H9 (cell line): ENCODE measurements around the gene SLTM. TPM values are rescaled to one million over a fixed set of nuclear protein-coding genes. Genes with fewer than 3 reads are reported as not detected.
"Not testable (repeated sequence)": the region's sequence is repeated elsewhere in the genome, so short reads cannot be mapped to it uniquely, and the experiment has no call there.

Experiments used
- DNase-seq: peaks from one replicate; pipeline ENCODE4 v3.0.0-alpha.2; 2017
- H2AFZ ChIP-seq: one replicate; pipeline ENCODE4 v1.6.1; 2013; ENCODE audit warnings: mild to moderate bottlenecking, low read length, control low read depth, moderate library complexity
- H2AK5ac ChIP-seq: 2 replicates; pipeline ENCODE4 v1.6.1; 2013; ENCODE audit warnings: low read length, control low read depth, mixed read lengths; ENCODE audit not compliant: insufficient read length
- H2BK120ac ChIP-seq: one replicate; pipeline ENCODE4 v1.6.1; 2013; ENCODE audit warnings: low read depth, mild to moderate bottlenecking, low read length, control low read depth, inconsistent platforms; ENCODE audit not compliant: poor library complexity, severe bottlenecking
- H2BK12ac ChIP-seq: 2 replicates; pipeline ENCODE4 v1.6.1; 2013; ENCODE audit warnings: low read length, control low read depth, mixed read lengths, low read depth; ENCODE audit not compliant: insufficient read length
- H2BK15ac ChIP-seq: 2 replicates; pipeline ENCODE4 v1.6.1; 2013; ENCODE audit warnings: low read depth, low read length, control low read depth
- H2BK20ac ChIP-seq: one replicate; pipeline ENCODE4 v1.6.1; 2013; ENCODE audit warnings: low read depth, mild to moderate bottlenecking, low read length, control low read depth, inconsistent platforms; ENCODE audit not compliant: poor library complexity, severe bottlenecking
- H2BK5ac ChIP-seq: 2 replicates; pipeline ENCODE4 v1.6.1; 2013; ENCODE audit warnings: low read length, control low read depth, mixed read lengths; ENCODE audit not compliant: insufficient read length
- H3K14ac ChIP-seq: 2 replicates; pipeline ENCODE4 v1.6.1; 2013; ENCODE audit warnings: low read length, control low read depth; ENCODE audit not compliant: insufficient read depth
- H3K18ac ChIP-seq: 2 replicates; pipeline ENCODE4 v1.6.1; 2013; ENCODE audit warnings: low read depth, mild to moderate bottlenecking, mixed read lengths, low read length, control low read depth; ENCODE audit not compliant: insufficient read length
- H3K23ac ChIP-seq: 2 replicates; pipeline ENCODE4 v1.6.1; 2013; ENCODE audit warnings: low read length, control low read depth, mixed read lengths, low read depth; ENCODE audit not compliant: insufficient read length
- H3K23me2 ChIP-seq: 2 replicates; pipeline ENCODE4 v1.6.1; 2013; ENCODE audit warnings: low read depth, mild to moderate bottlenecking, mixed read lengths, low read length, control low read depth; ENCODE audit not compliant: insufficient read length, poor library complexity, severe bottlenecking
- H3K27ac ChIP-seq: 2 replicates; pipeline ENCODE4 v1.5.1; 2013; ENCODE audit warnings: low read length, control low read depth, mixed read lengths, low read depth; ENCODE audit not compliant: insufficient read length
- H3K27me3 ChIP-seq: 2 replicates; pipeline ENCODE4 v1.6.1; 2013; ENCODE audit warnings: low read length, control low read depth, inconsistent platforms; ENCODE audit not compliant: insufficient read depth
- H3K4ac ChIP-seq: 2 replicates; pipeline ENCODE4 v1.6.1; 2013; ENCODE audit warnings: low read depth, mild to moderate bottlenecking, control low read depth, inconsistent platforms, low read length, moderate library complexity
- H3K4me1 ChIP-seq: 2 replicates; pipeline ENCODE4 v1.6.1; 2013; ENCODE audit warnings: low read length, control low read depth, inconsistent platforms; ENCODE audit not compliant: insufficient read depth
- H3K4me2 ChIP-seq: 2 replicates; pipeline ENCODE4 v1.6.1; 2013; ENCODE audit warnings: low read length, control low read depth, mixed read lengths; ENCODE audit not compliant: insufficient read length, insufficient read depth
- H3K56ac ChIP-seq: 2 replicates; pipeline ENCODE4 v1.6.1; 2013; ENCODE audit warnings: low read depth, mild to moderate bottlenecking, mixed read lengths, low read length, control low read depth; ENCODE audit not compliant: insufficient read length
- H3K79me1 ChIP-seq: 2 replicates; pipeline ENCODE4 v1.6.1; 2013; ENCODE audit warnings: low read depth, mild to moderate bottlenecking, moderate library complexity, low read length, control low read depth, inconsistent platforms; ENCODE audit not compliant: insufficient read depth, poor library complexity, severe bottlenecking
- H3K79me2 ChIP-seq: 2 replicates; pipeline ENCODE4 v1.6.1; 2013; ENCODE audit warnings: low read length, control low read depth, inconsistent platforms; ENCODE audit not compliant: insufficient read depth
- H3K9ac ChIP-seq: 2 replicates; pipeline ENCODE4 v1.6.1; 2013; ENCODE audit warnings: low read length, control low read depth, mixed read lengths; ENCODE audit not compliant: insufficient read length; ENCODE audit errors: extremely low read depth
- H3K9me3 ChIP-seq: one replicate; pipeline ENCODE4 v1.6.1; 2013; ENCODE audit warnings: low read depth, low read length, inconsistent platforms; ENCODE audit not compliant: control insufficient read depth
- H3T11ph ChIP-seq: one replicate; pipeline ENCODE4 v1.6.1; 2013; ENCODE audit warnings: mild to moderate bottlenecking, low read length, control low read depth, inconsistent platforms
- H4K20me1 ChIP-seq: one replicate; pipeline ENCODE4 v1.6.1; 2013; ENCODE audit not compliant: control insufficient read depth, insufficient read length, insufficient read depth
- H4K5ac ChIP-seq: 2 replicates; pipeline ENCODE4 v1.6.1; 2013; ENCODE audit warnings: low read depth, mild to moderate bottlenecking, mixed read lengths, low read length, control low read depth; ENCODE audit not compliant: insufficient read length
- H4K8ac ChIP-seq: replicated peaks from 2 replicates; pipeline ENCODE4 v1.6.1; 2013; ENCODE audit warnings: low read length, control low read depth, mixed read lengths, low read depth; ENCODE audit not compliant: insufficient read length
- H4K91ac ChIP-seq: 2 replicates; pipeline ENCODE4 v1.6.1; 2013; ENCODE audit warnings: low read depth, mild to moderate bottlenecking, moderate library complexity, mixed read lengths, low read length, control low read depth; ENCODE audit not compliant: insufficient read length
- H3K27ac Mint-ChIP-seq, 3 experiments: 2 replicates in 2 of 3; 3 replicates in 1 of 3; pipeline ENCODE4 v1.8.0; 2020 to 2021; ENCODE audit warnings: mixed read lengths in 3 of 3, mild to moderate bottlenecking in 1 of 3, moderate library complexity in 1 of 3
- H3K27me3 Mint-ChIP-seq: 2 replicates; pipeline ENCODE4 v1.8.0; 2021; ENCODE audit warnings: low read depth, mild to moderate bottlenecking, moderate library complexity, mixed read lengths
- H3K36me3 Mint-ChIP-seq, 3 experiments: 2 replicates in 2 of 3; 3 replicates in 1 of 3; pipeline ENCODE4 v1.8.0; 2020 to 2021; ENCODE audit warnings: low read depth in 3 of 3, mixed read lengths in 3 of 3; ENCODE audit not compliant: insufficient read depth in 1 of 3
- H3K4me1 Mint-ChIP-seq, 2 experiments: 2 replicates each; pipeline ENCODE4 v1.8.0; 2020; ENCODE audit warnings: mixed read lengths in 2 of 2
- H3K4me3 Mint-ChIP-seq, 2 experiments: 2 replicates in 1 of 2; 3 replicates in 1 of 2; pipeline ENCODE4 v1.8.0; 2020 to 2021; ENCODE audit warnings: mild to moderate bottlenecking in 2 of 2, mixed read lengths in 2 of 2, moderate library complexity in 1 of 2
- H3K9me3 Mint-ChIP-seq, 2 experiments: 2 replicates in 1 of 2; 3 replicates in 1 of 2; pipeline ENCODE4 v1.8.0; 2020; ENCODE audit warnings: mild to moderate bottlenecking in 2 of 2, mixed read lengths in 2 of 2, moderate library complexity in 1 of 2
- WGBS: extraction: QIAGEN DNeasy Blood & Tissue Kit; methylation state at CpG from one replicate; pipeline ENCODE4 v1.1.7; 2013; ENCODE audit warnings: missing lambda C conversion rate, low lambda C conversion rate, mixed read lengths; ENCODE audit not compliant: insufficient read length; ENCODE audit errors: extremely low coverage; 5-methylcytosine and 5-hydroxymethylcytosine counted together
- total RNA-seq: library from RNA; stranded (reverse); gene quantifications from 2 replicates; pipeline ENCODE4 v1.2.1, GENCODE V29; 2021
- TF ChIP-seq, protein P1 (sequence below): fragments of 200-600 bp; sonication (generic); conservative IDR thresholded peaks from 3 replicates; pipeline ENCODE4 v1.8.0; 2021; ENCODE audit warnings: antibody characterized with exemption, mild to moderate bottlenecking

The SLTM gene
- total RNA-seq, 1 experiment from 2014 or later: 132 TPM

- Histone ChIP-seq H3K9ac (no peak overlapping the region), H2BK20ac (no peak overlapping the region), H2AK5ac (no peak overlapping the region), H3K79me2 (no peaks in the 10 kb centered on the region), H4K5ac (no peak overlapping the region), H2BK5ac (no peak overlapping the region), H3K4me2 (no peak overlapping the region), H4K20me1 (no peaks in the 10 kb centered on the region), H3K4me1 (no peaks in the 10 kb centered on the region), H3K79me1 (no peaks in the 10 kb centered on the region), H3K23me2 (no peaks in the 10 kb centered on the region), H3K14ac (no peak overlapping the region), H2BK15ac (no peak overlapping the region), H2BK120ac (no peak overlapping the region), H3K23ac (no peak overlapping the region), H2BK12ac (no peak overlapping the region), H3K18ac (no peak overlapping the region), H4K91ac (no peak overlapping the region), H3K4ac (no peak overlapping the region), H3K9me3 (no peaks in the 10 kb centered on the region), H3K27ac (no peak overlapping the region), H4K8ac (no peak overlapping the region), H3K27me3 (no peaks in the 10 kb centered on the region), H3K56ac (no peak overlapping the region), H2AFZ (no peak overlapping the region), H3T11ph (no peak overlapping the region)
- TF ChIP-seq, protein P1, sequence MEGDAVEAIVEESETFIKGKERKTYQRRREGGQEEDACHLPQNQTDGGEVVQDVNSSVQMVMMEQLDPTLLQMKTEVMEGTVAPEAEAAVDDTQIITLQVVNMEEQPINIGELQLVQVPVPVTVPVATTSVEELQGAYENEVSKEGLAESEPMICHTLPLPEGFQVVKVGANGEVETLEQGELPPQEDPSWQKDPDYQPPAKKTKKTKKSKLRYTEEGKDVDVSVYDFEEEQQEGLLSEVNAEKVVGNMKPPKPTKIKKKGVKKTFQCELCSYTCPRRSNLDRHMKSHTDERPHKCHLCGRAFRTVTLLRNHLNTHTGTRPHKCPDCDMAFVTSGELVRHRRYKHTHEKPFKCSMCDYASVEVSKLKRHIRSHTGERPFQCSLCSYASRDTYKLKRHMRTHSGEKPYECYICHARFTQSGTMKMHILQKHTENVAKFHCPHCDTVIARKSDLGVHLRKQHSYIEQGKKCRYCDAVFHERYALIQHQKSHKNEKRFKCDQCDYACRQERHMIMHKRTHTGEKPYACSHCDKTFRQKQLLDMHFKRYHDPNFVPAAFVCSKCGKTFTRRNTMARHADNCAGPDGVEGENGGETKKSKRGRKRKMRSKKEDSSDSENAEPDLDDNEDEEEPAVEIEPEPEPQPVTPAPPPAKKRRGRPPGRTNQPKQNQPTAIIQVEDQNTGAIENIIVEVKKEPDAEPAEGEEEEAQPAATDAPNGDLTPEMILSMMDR: no peak
- peaks cover 2 to 6% (median 3%) of the 10 kb centered on the region in 3 experiments; a peak in 6 of 7 replicates for H3K36me3 Mint-ChIP-seq
- H3K4me3 Mint-ChIP-seq: no peak overlapping the region
- DNase-seq: no peak
- no peaks in the 10 kb centered on the region for H3K27me3 Mint-ChIP-seq
- H3K27ac Mint-ChIP-seq: peak overlapping the region in 1 of 3 experiments; percentile 68; a peak in 1 of 7 replicates
- H3K9me3 Mint-ChIP-seq: peaks cover 0 to 2% of the 10 kb centered on the region in 2 experiments; a peak in 1 of 5 replicates
- no CpG with 5 or more reads among the region's 2 CpGs for WGBS
- peaks cover 6 to 10% of the 10 kb centered on the region in 2 experiments for H3K4me1 Mint-ChIP-seq
These were observed 71.2 kb downstream of the SLTM start for GRCh38 chr15:58862326-58862725.

GRCh38 chr15:58856621-58857020, 76.9 kb downstream of the SLTM start:
- H2AFZ ChIP-seq, H3K27ac Mint-ChIP-seq, H4K91ac ChIP-seq, H3K27me3 ChIP-seq, H3K27me3 Mint-ChIP-seq, H3K4me2 ChIP-seq, H4K20me1 ChIP-seq, H3K79me2 ChIP-seq, H3K9me3 Mint-ChIP-seq, H2BK5ac ChIP-seq, H4K5ac ChIP-seq, H3K79me1 ChIP-seq, H3K23me2 ChIP-seq, H3K23ac ChIP-seq, H3T11ph ChIP-seq, H2BK120ac ChIP-seq, DNase-seq, H3K27ac ChIP-seq, H2BK20ac ChIP-seq, H3K4me1 Mint-ChIP-seq, H3K4me3 Mint-ChIP-seq, H3K4ac ChIP-seq, H3K9ac ChIP-seq, H3K56ac ChIP-seq, H3K4me1 ChIP-seq, H3K9me3 ChIP-seq, H3K18ac ChIP-seq, H2AK5ac ChIP-seq, H2BK12ac ChIP-seq, H3K14ac ChIP-seq, H2BK15ac ChIP-seq, H4K8ac ChIP-seq: not testable (repeated sequence)
- no CpG with 5 or more reads among the region's 1 CpG for WGBS
- H3K36me3 Mint-ChIP-seq: peaks cover 0 to 14% (median 8%) of the 10 kb centered on the region in 3 experiments; a peak in 5 of 7 replicates
